Gastrocnemius medialis (tissue), 4 donors: Measurements from ENCODE around the gene DENND2D.

Experiments
- POLR2A ChIP-seq, 2 donors: fragments of 450-650 bp; IDR thresholded peaks; one replicate each; pipeline ENCODE4 v1.6.1; 2017; ENCODE audit warnings: antibody characterized with exemption in 2 of 2, mild to moderate bottlenecking in 2 of 2, moderate library complexity in 2 of 2
- TF ChIP-seq, protein P1 (sequence below), 5 experiments: fragments of 450-650 bp in 3 of 5; fragments of 200-600 bp in 2 of 5; sonication (generic) in 2 of 5; IDR thresholded peaks in 4 of 5; conservative IDR thresholded peaks in 1 of 5; 1 replicate in 4 of 5; 2 replicates in 1 of 5; pipeline ENCODE4 v1.5.1; 2016 to 2019; ENCODE audit warnings: antibody characterized with exemption in 5 of 5, mild to moderate bottlenecking in 3 of 5, moderate library complexity in 3 of 5

DNA sequence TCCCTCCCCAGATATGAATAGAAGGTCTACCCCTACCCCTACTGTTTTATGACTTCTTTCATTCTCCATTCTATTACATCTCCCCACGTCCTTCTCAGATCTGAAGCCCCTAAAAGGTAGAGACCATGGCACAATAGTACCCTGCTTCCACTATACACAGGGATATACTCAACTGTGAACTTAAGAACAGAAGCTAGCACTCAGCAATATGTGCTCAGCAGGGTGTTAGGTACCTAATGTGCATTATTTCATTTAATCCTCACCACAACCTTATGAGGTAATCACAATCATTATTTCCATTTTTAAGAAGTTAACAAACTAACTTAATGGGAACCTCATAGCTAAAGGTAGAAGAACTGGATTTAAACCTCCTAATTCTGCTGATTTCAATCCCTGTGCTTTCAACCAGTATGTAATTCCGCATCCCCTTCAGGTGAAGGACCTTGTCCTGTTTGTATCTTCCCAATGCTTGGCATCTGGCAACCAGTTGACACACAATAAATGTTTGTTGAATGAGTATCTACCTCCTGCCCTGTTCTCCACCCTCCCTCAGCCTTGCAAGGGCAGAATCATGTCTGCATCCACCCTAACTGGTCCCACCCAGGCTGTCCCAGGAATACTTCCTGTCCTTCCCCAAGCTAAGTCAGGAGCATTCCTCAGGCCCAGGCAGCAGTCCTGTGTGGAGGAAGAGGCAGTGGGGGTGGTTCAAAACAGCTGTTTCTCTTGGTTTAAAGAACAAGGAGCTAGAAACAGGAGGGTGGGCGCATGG, 6.5 kb downstream of the DENND2D start:
- TF ChIP-seq, protein P1, sequence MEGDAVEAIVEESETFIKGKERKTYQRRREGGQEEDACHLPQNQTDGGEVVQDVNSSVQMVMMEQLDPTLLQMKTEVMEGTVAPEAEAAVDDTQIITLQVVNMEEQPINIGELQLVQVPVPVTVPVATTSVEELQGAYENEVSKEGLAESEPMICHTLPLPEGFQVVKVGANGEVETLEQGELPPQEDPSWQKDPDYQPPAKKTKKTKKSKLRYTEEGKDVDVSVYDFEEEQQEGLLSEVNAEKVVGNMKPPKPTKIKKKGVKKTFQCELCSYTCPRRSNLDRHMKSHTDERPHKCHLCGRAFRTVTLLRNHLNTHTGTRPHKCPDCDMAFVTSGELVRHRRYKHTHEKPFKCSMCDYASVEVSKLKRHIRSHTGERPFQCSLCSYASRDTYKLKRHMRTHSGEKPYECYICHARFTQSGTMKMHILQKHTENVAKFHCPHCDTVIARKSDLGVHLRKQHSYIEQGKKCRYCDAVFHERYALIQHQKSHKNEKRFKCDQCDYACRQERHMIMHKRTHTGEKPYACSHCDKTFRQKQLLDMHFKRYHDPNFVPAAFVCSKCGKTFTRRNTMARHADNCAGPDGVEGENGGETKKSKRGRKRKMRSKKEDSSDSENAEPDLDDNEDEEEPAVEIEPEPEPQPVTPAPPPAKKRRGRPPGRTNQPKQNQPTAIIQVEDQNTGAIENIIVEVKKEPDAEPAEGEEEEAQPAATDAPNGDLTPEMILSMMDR (IDR thresholded peaks at IDR 0.05 in 4 of 5, conservative IDR thresholded peaks at IDR 0.05 in 1 of 5) = no peak
- no peak for TF ChIP-seq POLR2A (IDR thresholded peaks at IDR 0.05)
